Renal cortex interstitium (tissue), 11 donors: ENCODE results near the gene SLC4A1. TPM values are rescaled to one million over a fixed set of nuclear protein-coding genes. Genes with fewer than 3 reads are reported as not detected.
"Not testable (repeated sequence)": the region's sequence is repeated elsewhere in the genome, so short reads cannot be mapped to it uniquely, and the experiment has no call there.

Experiments used
- DNase-seq, 11 donors: peaks; one replicate each; pipeline ENCODE4 v3.0.0-alpha.2; 2013; ENCODE audit warnings: low read depth in 9 of 11, low spot score in 4 of 11; ENCODE audit errors: extremely low read depth in 1 of 11
- polyA plus RNA-seq, 3 donors: library from polyadenylated mRNA; unstranded; fragments of 120-200 nt; gene quantifications; one replicate each; pipeline ENCODE4 v1.2.1, GENCODE V29; 2013; ENCODE audit not compliant: insufficient read length in 3 of 3

The SLC4A1 gene
- polyA plus RNA-seq, 3 donors: 9.1 to 13.1 (median 12.1) TPM

GRCh38 chr17:44262654-44263225, 5.2 kb downstream of the SLC4A1 start:
- no peak for DNase-seq

- no peak for DNase-seq
Measured at GRCh38 chr17:44260296-44260695, 7.6 kb downstream of the SLC4A1 start.

GRCh38 chr17:44258811-44259351, 9.1 kb downstream of the SLC4A1 start:
- no peak for DNase-seq

GRCh38 chr17:44257815-44258760, 9.8 kb downstream of the SLC4A1 start:
- DNase-seq: no peak

- no peak for DNase-seq
Measured at GRCh38 chr17:44256671-44257070, 11.3 kb downstream of the SLC4A1 start.

GRCh38 chr17:44255915-44256314, 12.0 kb downstream of the SLC4A1 start:
- DNase-seq: no peak

- DNase-seq: no peak
Measured at GRCh38 chr17:44254361-44255095, 13.4 kb downstream of the SLC4A1 start.

GRCh38 chr17:44253006-44253405, 14.9 kb downstream of the SLC4A1 start:
- DNase-seq: no peak

GRCh38 chr17:44251062-44251461, 16.9 kb downstream of the SLC4A1 start:
- DNase-seq: no peak

GRCh38 chr17:44249501-44250246, 18.3 kb downstream of the SLC4A1 start:
- no peak for DNase-seq

GRCh38 chr17:44247876-44248736, 19.8 kb downstream of the SLC4A1 start:
- no peak for DNase-seq

GRCh38 chr17:44247440-44247841, 20.5 kb downstream of the SLC4A1 start:
- DNase-seq: no peak

GRCh38 chr17:44241106-44241624, 26.8 kb downstream of the SLC4A1 start:
- DNase-seq: no peak

GRCh38 chr17:44237886-44238285, 30.0 kb downstream of the SLC4A1 start:
- not testable (repeated sequence) for DNase-seq

- DNase-seq: no peak
Measured at GRCh38 chr17:44236444-44236991, 31.4 kb downstream of the SLC4A1 start.

- no peak for DNase-seq
Measured at GRCh38 chr17:44235583-44235936, 32.4 kb downstream of the SLC4A1 start.

GRCh38 chr17:44233582-44233981, 34.4 kb downstream of the SLC4A1 start:
- no peak for DNase-seq

- no peak for DNase-seq
Measured at GRCh38 chr17:44232061-44232460, 35.9 kb downstream of the SLC4A1 start.
